CD14-positive monocyte (primary cell): ENCODE measurements around the gene TOR1B. TPM values are rescaled to one million over a fixed set of nuclear protein-coding genes. Genes with fewer than 3 reads are reported as not detected.

Source experiments
- DNase-seq, 3 donors: peaks; one replicate each; pipeline ENCODE4 v3.0.0-alpha.2; 2011 to 2022
- H2AFZ ChIP-seq: 2 replicates; pipeline ENCODE4 v1.6.0; 2012; ENCODE audit warnings: mild to moderate bottlenecking, low read depth, low read length, inconsistent platforms; ENCODE audit not compliant: insufficient read depth, poor library complexity, severe bottlenecking
- H3K27ac ChIP-seq, 2 donors: 1 replicate in 1 of 2; 2 replicates in 1 of 2; pipeline ENCODE4 v1.5.1; 2012 to 2013; ENCODE audit warnings: low read length in 2 of 2, control low read depth in 1 of 2, inconsistent platforms in 1 of 2, low read depth in 1 of 2, mild to moderate bottlenecking in 1 of 2
- H3K27me3 ChIP-seq, 2 donors: one replicate each; pipeline versions ENCODE4 v1.6.0 to v1.6.1; 2011 to 2013; ENCODE audit warnings: low read length in 2 of 2; ENCODE audit not compliant: control insufficient read depth in 2 of 2, insufficient read depth in 2 of 2
- H3K36me3 ChIP-seq, 2 donors: replicated peaks in 1 of 2; 1 replicate in 1 of 2; 2 replicates in 1 of 2; pipeline versions ENCODE4 v1.5.1 to v1.6.1; 2012 to 2013; ENCODE audit warnings: low read length in 2 of 2, control low read depth in 1 of 2, inconsistent platforms in 1 of 2, mild to moderate bottlenecking in 1 of 2; ENCODE audit not compliant: insufficient read depth in 2 of 2, control insufficient read depth in 1 of 2
- H3K4me1 ChIP-seq, 2 donors: 1 replicate in 1 of 2; 2 replicates in 1 of 2; pipeline versions ENCODE4 v1.5.1 to v1.6.1; 2012 to 2013; ENCODE audit warnings: low read length in 2 of 2, control low read depth in 1 of 2, inconsistent platforms in 1 of 2, mild to moderate bottlenecking in 1 of 2, moderate library complexity in 1 of 2; ENCODE audit not compliant: insufficient read depth in 2 of 2, control insufficient read depth in 1 of 2
- H3K4me2 ChIP-seq: replicated peaks from 2 replicates; pipeline ENCODE3; 2012; ENCODE audit warnings: low read length, moderate library complexity, mild to moderate bottlenecking; ENCODE audit not compliant: poor library complexity, severe bottlenecking; ENCODE audit errors: extremely low read depth
- H3K4me3 ChIP-seq, 3 experiments: fragments of 200-600 bp in 1 of 3; sonication (generic) in 1 of 3; replicated peaks in 1 of 3; 1 replicate in 2 of 3; 2 replicates in 1 of 3; pipeline ENCODE4 v1.5.1; 2011 to 2013; ENCODE audit warnings: low read length in 3 of 3, mild to moderate bottlenecking in 3 of 3, control low read depth in 2 of 3, low read depth in 2 of 3, inconsistent platforms in 1 of 3, moderate library complexity in 1 of 3
- H3K79me2 ChIP-seq: 2 replicates; pipeline ENCODE4 v1.6.0; 2012; ENCODE audit warnings: mild to moderate bottlenecking, control low read depth, inconsistent platforms, low read length, moderate library complexity; ENCODE audit not compliant: insufficient read depth
- H3K9ac ChIP-seq: 2 replicates; pipeline ENCODE4 v1.6.0; 2017; ENCODE audit warnings: low read length, mild to moderate bottlenecking; ENCODE audit not compliant: insufficient read depth, poor library complexity, severe bottlenecking
- H3K9me3 ChIP-seq, 2 donors: replicated peaks in 1 of 2; 1 replicate in 1 of 2; 2 replicates in 1 of 2; pipeline versions ENCODE4 v1.5.1 to v1.6.1; 2012 to 2013; ENCODE audit warnings: low read length in 2 of 2, control low read depth in 1 of 2; ENCODE audit not compliant: control insufficient read depth in 1 of 2, insufficient read depth in 1 of 2
- H4K20me1 ChIP-seq: 2 replicates; pipeline ENCODE4 v1.6.0; 2012; ENCODE audit warnings: mild to moderate bottlenecking, low read length, control low read depth, moderate library complexity; ENCODE audit not compliant: insufficient read depth
- H3K27ac Mint-ChIP-seq, 7 donors: one replicate each; pipeline ENCODE4 v1.8.0; 2020; ENCODE audit warnings: mild to moderate bottlenecking in 7 of 7, mixed read lengths in 7 of 7, moderate library complexity in 6 of 7, inconsistent platforms in 2 of 7
- H3K27me3 Mint-ChIP-seq, 3 donors: one replicate each; pipeline ENCODE4 v1.8.0; 2021 to 2022; ENCODE audit warnings: low read depth in 3 of 3, mild to moderate bottlenecking in 3 of 3, mixed read lengths in 3 of 3, moderate library complexity in 3 of 3, inconsistent platforms in 1 of 3
- H3K36me3 Mint-ChIP-seq, 2 donors: one replicate each; pipeline ENCODE4 v1.8.0; 2020; ENCODE audit warnings: mixed read lengths in 2 of 2, inconsistent platforms in 1 of 2, mild to moderate bottlenecking in 1 of 2
- H3K4me1 Mint-ChIP-seq: one replicate; pipeline ENCODE4 v1.8.0; 2020; ENCODE audit warnings: mild to moderate bottlenecking, mixed read lengths
- H3K4me3 Mint-ChIP-seq, 2 donors: one replicate each; pipeline ENCODE4 v1.8.0; 2020; ENCODE audit warnings: mild to moderate bottlenecking in 2 of 2, mixed read lengths in 2 of 2, moderate library complexity in 1 of 2
- H3K9me3 Mint-ChIP-seq, 7 donors: one replicate each; pipeline ENCODE4 v1.8.0; 2020 to 2022; ENCODE audit warnings: mixed read lengths in 7 of 7, mild to moderate bottlenecking in 6 of 7, moderate library complexity in 6 of 7, inconsistent platforms in 2 of 7
- WGBS: methylation state at CpG from one replicate; pipeline ENCODE4 v1.1.5; 2013; ENCODE audit warnings: missing lambda C conversion rate; ENCODE audit not compliant: insufficient coverage; 5-methylcytosine and 5-hydroxymethylcytosine counted together
- intact Hi-C, 2 donors: fragments of 100-400 bp; cut with micrococcal nuclease; formaldehyde crosslinking; loops; one replicate each; pipeline versions ENCODE4 v1.15.0 to v1.15.1; 2023
- polyA plus RNA-seq, 3 donors: library from polyadenylated mRNA; depleted of rRNA in 1 of 3; unstranded in 2 of 3; stranded (reverse) in 1 of 3; fragments of 300-500 nt in 2 of 3; fragments of >200 nt in 1 of 3; fragmentation: Illumina TruSeq in 2 of 3; gene quantifications; 1 replicate in 2 of 3; 2 replicates in 1 of 3; pipeline ENCODE4 v1.2.3, GENCODE V29; 2012 to 2021
- TF ChIP-seq, protein P1 (sequence below): fragments of 200-600 bp; IDR thresholded peaks from one replicate; pipeline ENCODE4 v1.8.0; 2022; ENCODE audit warnings: antibody characterized with exemption, mild to moderate bottlenecking

The TOR1B gene
- polyA plus RNA-seq, 3 donors: 15.8 to 22.5 (median 18.0) TPM

DNA sequence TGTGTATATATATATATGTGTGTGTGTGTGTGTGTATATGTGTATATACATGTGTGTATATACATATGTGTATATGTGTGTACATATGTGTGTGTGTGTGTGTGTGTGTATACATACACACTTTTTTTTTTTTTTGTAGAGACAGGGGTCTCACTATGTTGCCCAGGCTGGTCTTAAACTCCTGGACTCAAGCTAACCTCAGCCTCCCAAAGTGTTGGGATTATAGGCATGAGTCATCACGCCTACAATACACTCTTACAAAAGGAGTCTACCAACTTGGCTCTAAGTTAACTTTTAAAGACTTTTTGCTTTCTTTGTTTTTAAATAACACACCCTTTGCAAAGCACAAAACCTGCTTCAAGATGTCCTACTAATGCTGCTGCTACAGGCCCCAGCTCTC lies 30.0 kb downstream of the TOR1B start:
- Mint-ChIP-seq H3K36me3 (peaks cover 51 to 52% of the 10 kb centered on the region in 2 donors), H3K27me3 (peaks cover 0 to 3% (median 1%) of the 10 kb centered on the region in 3 donors), H3K27ac (no peak overlapping the region), H3K9me3 (no peaks in the 10 kb centered on the region), H3K4me1 (peaks cover 25% of the 10 kb centered on the region), H3K4me3 (no peak overlapping the region)
- Histone ChIP-seq H3K4me2 (no peak overlapping the region), H2AFZ (no peak overlapping the region), H3K4me1 (peaks cover 20 to 26% of the 10 kb centered on the region in 2 donors), H3K27ac (no peak overlapping the region), H3K9me3 (no peaks in the 10 kb centered on the region), H3K36me3 (peaks cover 50 to 57% of the 10 kb centered on the region in 2 donors), H3K4me3 (no peak overlapping the region), H4K20me1 (peaks cover 8% of the 10 kb centered on the region), H3K27me3 (no peaks in the 10 kb centered on the region), H3K79me2 (peaks cover 44% of the 10 kb centered on the region), H3K9ac (no peak overlapping the region)
- intact Hi-C loops: no loop called here
- TF ChIP-seq, protein P1, sequence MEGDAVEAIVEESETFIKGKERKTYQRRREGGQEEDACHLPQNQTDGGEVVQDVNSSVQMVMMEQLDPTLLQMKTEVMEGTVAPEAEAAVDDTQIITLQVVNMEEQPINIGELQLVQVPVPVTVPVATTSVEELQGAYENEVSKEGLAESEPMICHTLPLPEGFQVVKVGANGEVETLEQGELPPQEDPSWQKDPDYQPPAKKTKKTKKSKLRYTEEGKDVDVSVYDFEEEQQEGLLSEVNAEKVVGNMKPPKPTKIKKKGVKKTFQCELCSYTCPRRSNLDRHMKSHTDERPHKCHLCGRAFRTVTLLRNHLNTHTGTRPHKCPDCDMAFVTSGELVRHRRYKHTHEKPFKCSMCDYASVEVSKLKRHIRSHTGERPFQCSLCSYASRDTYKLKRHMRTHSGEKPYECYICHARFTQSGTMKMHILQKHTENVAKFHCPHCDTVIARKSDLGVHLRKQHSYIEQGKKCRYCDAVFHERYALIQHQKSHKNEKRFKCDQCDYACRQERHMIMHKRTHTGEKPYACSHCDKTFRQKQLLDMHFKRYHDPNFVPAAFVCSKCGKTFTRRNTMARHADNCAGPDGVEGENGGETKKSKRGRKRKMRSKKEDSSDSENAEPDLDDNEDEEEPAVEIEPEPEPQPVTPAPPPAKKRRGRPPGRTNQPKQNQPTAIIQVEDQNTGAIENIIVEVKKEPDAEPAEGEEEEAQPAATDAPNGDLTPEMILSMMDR: no peak
- no peak for DNase-seq
- 100% methylated on average over 1 of the region's 1 CpG for WGBS

DNA sequence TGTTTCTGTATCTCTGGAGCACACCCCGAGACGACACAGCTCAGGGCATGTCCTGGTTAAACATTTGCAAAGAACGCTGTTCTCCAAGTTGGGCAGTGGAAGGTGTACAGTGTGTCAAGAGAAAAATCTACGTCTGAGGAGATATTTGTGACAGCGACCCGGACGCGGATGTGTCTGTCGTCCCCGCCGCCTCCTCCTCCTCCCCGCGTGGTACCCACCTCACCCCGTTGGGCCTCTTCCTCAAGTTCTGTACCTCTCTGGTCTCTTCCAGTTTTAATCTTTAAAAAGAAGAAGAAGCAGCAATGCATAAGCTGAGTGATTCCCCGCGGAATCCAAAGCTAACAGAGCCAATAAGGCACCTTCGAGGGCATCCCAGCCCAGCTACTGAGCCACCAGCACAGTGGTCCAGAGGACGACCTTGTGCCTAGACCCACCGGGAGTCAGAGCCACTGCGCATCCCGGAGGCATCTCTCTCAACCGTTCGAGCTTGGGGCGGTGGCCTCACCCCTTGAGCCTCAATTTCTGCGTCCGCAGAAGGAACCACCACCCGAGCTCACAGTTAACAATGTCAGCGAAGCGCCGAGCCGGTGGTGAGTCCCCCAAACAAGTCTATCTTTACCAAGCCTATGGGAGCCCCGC lies 31.6 kb downstream of the TOR1B start:
- WGBS: 4% methylated on average over 21 of the region's 32 CpGs
- peak overlapping the region; percentile 97 for H3K4me2 ChIP-seq
- intact Hi-C loops: loop anchor here in 1 of 2 donors (5.0 kb wide), 1 partner anchor 32 kb away; the partner anchor contains the start of gene TOR1B
- H3K27me3 ChIP-seq: no peaks in the 10 kb centered on the region
- peaks cover 32% of the 10 kb centered on the region for H3K4me1 Mint-ChIP-seq
- H4K20me1 ChIP-seq: peaks cover 14% of the 10 kb centered on the region
- TF ChIP-seq, protein P1: no peak
- peaks cover 20 to 26% of the 10 kb centered on the region in 2 donors for H3K4me1 ChIP-seq
- H3K9me3 Mint-ChIP-seq: no peaks in the 10 kb centered on the region
- H3K36me3 Mint-ChIP-seq: peaks cover 34 to 45% of the 10 kb centered on the region in 2 donors
- DNase-seq: peak; percentile 9 to 26 (median 19)
- peak overlapping the region; percentile 87 to 94 for H3K27ac ChIP-seq
- peaks cover 34 to 41% of the 10 kb centered on the region in 2 donors for H3K36me3 ChIP-seq
- peak overlapping the region; percentile 97 to 98 for H3K4me3 Mint-ChIP-seq
- H2AFZ ChIP-seq: peak overlapping the region; percentile 84
- H3K27ac Mint-ChIP-seq: peak overlapping the region; percentile 95 to 98 (median 97)
- H3K4me3 ChIP-seq: peak overlapping the region; percentile 54 to 88 (median 87)
- H3K27me3 Mint-ChIP-seq: peaks cover 0 to 3% (median 1%) of the 10 kb centered on the region in 3 donors
- peaks cover 50% of the 10 kb centered on the region for H3K79me2 ChIP-seq
- no peaks in the 10 kb centered on the region for H3K9me3 ChIP-seq
- H3K9ac ChIP-seq: peak overlapping the region; percentile 91
